Measurements from ENCODE around the gene KRT82. TPM values are rescaled to one million over a fixed set of nuclear protein-coding genes. Genes with fewer than 3 reads are reported as not detected.

KRT82 gene
- total and polyA plus RNA-seq, 2 experiments from 2014 or later, result not detected

- Mint-ChIP-seq H3K36me3 (ENCODE audit: low read depth) (no peaks in the 10 kb centered on the region), H3K27ac (no peak overlapping the region), H3K27me3 (ENCODE audit: insufficient read depth, low read depth, poor library complexity) (peaks cover 3% of the 10 kb centered on the region), H3K4me3 (no peak overlapping the region), H3K9me3 (no peaks in the 10 kb centered on the region), H3K4me1 (no peaks in the 10 kb centered on the region)
- H3K79me2 ChIP-seq (replicated peaks; ENCODE audit: insufficient read depth), result no peaks in the 10 kb centered on the region
- H3K27ac ChIP-seq (ENCODE audit: low read depth), result no peak overlapping the region
- no peaks in the 10 kb centered on the region for H3K4me1 ChIP-seq (ENCODE audit: insufficient read depth)
- H3K27me3 ChIP-seq (ENCODE audit: insufficient read depth), result no peaks in the 10 kb centered on the region
- H3K4me2 ChIP-seq, result no peak overlapping the region
- no peak overlapping the region for H2AFZ ChIP-seq
- ATAC-seq, result no peak
- TF ChIP-seq EZH2 (IDR thresholded peaks at IDR 0.05; ENCODE audit: low read depth, unreplicated experiment) (no peak), ZNF462 (CRISPR knock-in tag; IDR thresholded peaks at IDR 0.05) (no peak), ZNF114 (CRISPR knock-in tag; IDR thresholded peaks at IDR 0.05) (no peak), ZNF331 (CRISPR knock-in tag; IDR thresholded peaks at IDR 0.05; ENCODE audit: low read depth) (no peak), STAT1 (IDR thresholded peaks at IDR 0.05; ENCODE audit: unreplicated experiment) (no peak), REST (IDR thresholded peaks at IDR 0.05; ENCODE audit: unreplicated experiment) (no peak), POLR2AphosphoS5 (IDR thresholded peaks at IDR 0.05; ENCODE audit: low read depth) (no peak), EZH2phosphoT487 (IDR thresholded peaks at IDR 0.05; ENCODE audit: unreplicated experiment) (no peak), JUNB (IDR thresholded peaks at IDR 0.05; ENCODE audit: unreplicated experiment) (no peak), NANOG (IDR thresholded peaks at IDR 0.05; ENCODE audit: borderline replicate concordance) (no peak), CREB1 (CRISPR knock-in tag; IDR thresholded peaks at IDR 0.05; ENCODE audit: low read depth) (no peak)
- TF ChIP-seq, protein P1, sequence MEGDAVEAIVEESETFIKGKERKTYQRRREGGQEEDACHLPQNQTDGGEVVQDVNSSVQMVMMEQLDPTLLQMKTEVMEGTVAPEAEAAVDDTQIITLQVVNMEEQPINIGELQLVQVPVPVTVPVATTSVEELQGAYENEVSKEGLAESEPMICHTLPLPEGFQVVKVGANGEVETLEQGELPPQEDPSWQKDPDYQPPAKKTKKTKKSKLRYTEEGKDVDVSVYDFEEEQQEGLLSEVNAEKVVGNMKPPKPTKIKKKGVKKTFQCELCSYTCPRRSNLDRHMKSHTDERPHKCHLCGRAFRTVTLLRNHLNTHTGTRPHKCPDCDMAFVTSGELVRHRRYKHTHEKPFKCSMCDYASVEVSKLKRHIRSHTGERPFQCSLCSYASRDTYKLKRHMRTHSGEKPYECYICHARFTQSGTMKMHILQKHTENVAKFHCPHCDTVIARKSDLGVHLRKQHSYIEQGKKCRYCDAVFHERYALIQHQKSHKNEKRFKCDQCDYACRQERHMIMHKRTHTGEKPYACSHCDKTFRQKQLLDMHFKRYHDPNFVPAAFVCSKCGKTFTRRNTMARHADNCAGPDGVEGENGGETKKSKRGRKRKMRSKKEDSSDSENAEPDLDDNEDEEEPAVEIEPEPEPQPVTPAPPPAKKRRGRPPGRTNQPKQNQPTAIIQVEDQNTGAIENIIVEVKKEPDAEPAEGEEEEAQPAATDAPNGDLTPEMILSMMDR (conservative IDR thresholded peaks at IDR 0.05; ENCODE audit: low read depth in 2 of 2), result no peak
- TF ChIP-seq, protein P2, sequence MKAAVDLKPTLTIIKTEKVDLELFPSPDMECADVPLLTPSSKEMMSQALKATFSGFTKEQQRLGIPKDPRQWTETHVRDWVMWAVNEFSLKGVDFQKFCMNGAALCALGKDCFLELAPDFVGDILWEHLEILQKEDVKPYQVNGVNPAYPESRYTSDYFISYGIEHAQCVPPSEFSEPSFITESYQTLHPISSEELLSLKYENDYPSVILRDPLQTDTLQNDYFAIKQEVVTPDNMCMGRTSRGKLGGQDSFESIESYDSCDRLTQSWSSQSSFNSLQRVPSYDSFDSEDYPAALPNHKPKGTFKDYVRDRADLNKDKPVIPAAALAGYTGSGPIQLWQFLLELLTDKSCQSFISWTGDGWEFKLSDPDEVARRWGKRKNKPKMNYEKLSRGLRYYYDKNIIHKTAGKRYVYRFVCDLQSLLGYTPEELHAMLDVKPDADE (IDR thresholded peaks at IDR 0.05), result no peak
- H3K4me3 ChIP-seq, result no peak overlapping the region
- no peaks in the 10 kb centered on the region for H3K9me2 ChIP-seq (ENCODE audit: insufficient read depth)
- no peaks in the 10 kb centered on the region for H3F3A ChIP-seq (replicated peaks; ENCODE audit: low read depth)
- H3K36me3 ChIP-seq (ENCODE audit: insufficient read depth), result no peaks in the 10 kb centered on the region
- DNase-seq (ENCODE audit: low spot score), result no peak
- H4K20me1 ChIP-seq (replicated peaks; ENCODE audit: insufficient read depth), result no peaks in the 10 kb centered on the region; the same call in 1 of the 2 replicates
These were observed 54.7 kb downstream of the KRT82 start for GRCh38 chr12:52351196-52352059.
